MM.1S (cell line): ENCODE results near the gene BPIFA3.

Experiments used
- DNase-seq: peaks from one replicate; pipeline ENCODE4 v3.0.0-alpha.2; 2015
- H2AFZ ChIP-seq: fragments of 300-600 bp; sonication (generic); 2 replicates; pipeline ENCODE4 v1.6.0; 2016; ENCODE audit warnings: antibody characterized with exemption, low read length
- H3F3A ChIP-seq: fragments of 300-600 bp; sonication (generic); 2 replicates; pipeline ENCODE4 v1.6.1; 2016; ENCODE audit warnings: mild to moderate bottlenecking, antibody characterized with exemption, low read length, moderate library complexity, mixed read lengths; ENCODE audit not compliant: insufficient read depth
- H3K27ac ChIP-seq: fragments of 300-600 bp; sonication (generic); 2 replicates; pipeline ENCODE4 v1.5.1; 2016; ENCODE audit warnings: mild to moderate bottlenecking, low read length
- H3K27me3 ChIP-seq: fragments of 300-600 bp; sonication (generic); replicated peaks from 2 replicates; pipeline ENCODE4 v1.6.0; 2016; ENCODE audit warnings: low read length; ENCODE audit not compliant: insufficient read depth
- H3K36me3 ChIP-seq: fragments of 300-600 bp; sonication (generic); replicated peaks from 2 replicates; pipeline ENCODE4 v1.6.1; 2016; ENCODE audit warnings: mild to moderate bottlenecking, low read length, mixed read lengths; ENCODE audit not compliant: insufficient read depth
- H3K4me1 ChIP-seq: fragments of 300-600 bp; sonication (generic); 2 replicates; pipeline ENCODE4 v1.6.1; 2016; ENCODE audit warnings: low read length, mixed read lengths
- H3K4me2 ChIP-seq: fragments of 300-600 bp; sonication (generic); 2 replicates; pipeline ENCODE4 v1.6.0; 2016; ENCODE audit warnings: low read depth, low read length
- H3K4me3 ChIP-seq: fragments of 300-600 bp; sonication (generic); 2 replicates; pipeline ENCODE4 v1.5.1; 2016; ENCODE audit warnings: low read length, mixed read lengths
- H3K79me2 ChIP-seq: fragments of 300-600 bp; sonication (generic); 2 replicates; pipeline ENCODE4 v1.6.1; 2016; ENCODE audit warnings: mixed run types, low read length, mixed read lengths
- H3K9ac ChIP-seq: fragments of 300-600 bp; sonication (generic); 2 replicates; pipeline ENCODE4 v1.6.1; 2016; ENCODE audit warnings: low read length, mixed read lengths
- H3K9me2 ChIP-seq: fragments of 300-600 bp; sonication (generic); replicated peaks from 2 replicates; pipeline ENCODE4 v1.6.1; 2016; ENCODE audit warnings: mild to moderate bottlenecking, low read length, mixed read lengths; ENCODE audit not compliant: insufficient read depth
- H3K9me3 ChIP-seq: fragments of 300-600 bp; sonication (generic); replicated peaks from 2 replicates; pipeline ENCODE4 v1.6.1; 2016; ENCODE audit warnings: mild to moderate bottlenecking, low read length, mixed read lengths; ENCODE audit not compliant: insufficient read depth
- H4K20me1 ChIP-seq: fragments of 300-600 bp; sonication (generic); 2 replicates; pipeline ENCODE4 v1.6.1; 2016; ENCODE audit warnings: mild to moderate bottlenecking, low read length, moderate library complexity, mixed read lengths; ENCODE audit not compliant: insufficient read depth
- CTCF ChIP-seq: fragments of 300-600 bp; sonication (generic); IDR thresholded peaks from 2 replicates; pipeline ENCODE4 v1.5.1; 2016; ENCODE audit warnings: antibody characterized with exemption, low read length, mixed read lengths
- EZH2 ChIP-seq: fragments of 300-600 bp; sonication (generic); optimal IDR thresholded peaks from 2 replicates; pipeline ENCODE3; 2017; ENCODE audit warnings: low read depth, mild to moderate bottlenecking, antibody characterized with exemption, low read length, mixed read lengths
- EZH2phosphoT487 ChIP-seq: fragments of 300-600 bp; sonication (generic); IDR thresholded peaks from 2 replicates; pipeline ENCODE4 v1.6.1; 2018; ENCODE audit warnings: antibody characterized with exemption, low read length

The BPIFA3 gene

GRCh38 chr20:33209789-33210188 is 7.4 kb upstream of the BPIFA3 start:
- Histone ChIP-seq H3K4me3 (no peak overlapping the region), H3K9me3 (no peaks in the 10 kb centered on the region), H3K9me2 (no peaks in the 10 kb centered on the region), H2AFZ (no peak overlapping the region), H3K27ac (no peak overlapping the region), H3K9ac (no peak overlapping the region), H3K4me1 (no peaks in the 10 kb centered on the region), H3F3A (no peaks in the 10 kb centered on the region), H3K36me3 (no peaks in the 10 kb centered on the region), H4K20me1 (no peaks in the 10 kb centered on the region), H3K79me2 (no peaks in the 10 kb centered on the region), H3K27me3 (peaks cover 37% of the 10 kb centered on the region; the same call in 1 of the 2 replicates), H3K4me2 (no peak overlapping the region)
- peak; percentile 64 for DNase-seq
- TF ChIP-seq EZH2 (no peak), CTCF (no peak), EZH2phosphoT487 (no peak)

- Histone ChIP-seq H3K4me1 (no peaks in the 10 kb centered on the region), H3K9me3 (no peaks in the 10 kb centered on the region), H3K79me2 (no peaks in the 10 kb centered on the region), H3K27ac (no peak overlapping the region), H2AFZ (no peak overlapping the region), H4K20me1 (no peaks in the 10 kb centered on the region), H3K4me3 (no peak overlapping the region), H3K36me3 (no peaks in the 10 kb centered on the region), H3K9ac (no peak overlapping the region), H3F3A (no peaks in the 10 kb centered on the region), H3K9me2 (no peaks in the 10 kb centered on the region), H3K4me2 (no peak overlapping the region), H3K27me3 (peaks cover 42% of the 10 kb centered on the region; the same call in 1 of the 2 replicates)
- TF ChIP-seq EZH2phosphoT487, result no peak
- no peak for TF ChIP-seq CTCF
- no peak for TF ChIP-seq EZH2
- DNase-seq, result no peak
These were observed 6.8 kb upstream of the BPIFA3 start for GRCh38 chr20:33210371-33210770.

- H3K79me2 ChIP-seq, result no peaks in the 10 kb centered on the region
These were observed 5.2 kb upstream of the BPIFA3 start for GRCh38 chr20:33211817-33212424.

More at GRCh38 chr20:33211817-33212424, 5.2 kb upstream of the BPIFA3 start:
- Histone ChIP-seq H3K27ac (no peak overlapping the region), H3K27me3 (peaks cover 48% of the 10 kb centered on the region), H3K36me3 (no peaks in the 10 kb centered on the region), H3K4me3 (no peak overlapping the region), H3K9me2 (no peaks in the 10 kb centered on the region), H4K20me1 (no peaks in the 10 kb centered on the region), H3K9ac (no peak overlapping the region), H3K4me2 (no peak overlapping the region), H3K9me3 (no peaks in the 10 kb centered on the region), H3K4me1 (no peaks in the 10 kb centered on the region), H2AFZ (no peak overlapping the region), H3F3A (no peaks in the 10 kb centered on the region)
- DNase-seq, result peak; percentile 18
- TF ChIP-seq EZH2phosphoT487 (no peak), CTCF (peak; percentile 29)
